Progenitor cell of endocrine pancreas (in vitro differentiated cells): ENCODE results near the gene SIL1. TPM values are rescaled to one million over a fixed set of nuclear protein-coding genes. Genes with fewer than 3 reads are reported as not detected.

Experiments
- DNase-seq: peaks from one replicate; pipeline ENCODE4 v3.0.0; 2021; ENCODE audit warnings: low spot score; ENCODE audit not compliant: unreplicated experiment
- H3K27ac Mint-ChIP-seq: 2 replicates; pipeline ENCODE4 v1.8.0; 2021; ENCODE audit warnings: mild to moderate bottlenecking, moderate library complexity, mixed read lengths
- H3K27me3 Mint-ChIP-seq: 2 replicates; pipeline ENCODE4 v1.8.0; 2021; ENCODE audit warnings: mixed read lengths
- H3K36me3 Mint-ChIP-seq: 2 replicates; pipeline ENCODE4 v1.8.0; 2022; ENCODE audit warnings: mixed read lengths; ENCODE audit not compliant: insufficient read depth
- H3K4me1 Mint-ChIP-seq: 2 replicates; pipeline ENCODE4 v1.8.0; 2021; ENCODE audit warnings: low read depth, mixed read lengths
- H3K4me3 Mint-ChIP-seq: 2 replicates; pipeline ENCODE4 v1.8.0; 2021; ENCODE audit warnings: low read depth, mild to moderate bottlenecking, moderate library complexity, mixed read lengths
- H3K9me3 Mint-ChIP-seq: 2 replicates; pipeline ENCODE4 v1.8.0; 2021; ENCODE audit warnings: low read depth, mixed read lengths
- CTCF ChIP-seq: fragments of 200-600 bp; sonication (generic); IDR thresholded peaks from one replicate; pipeline ENCODE4 v1.5.0; 2021; ENCODE audit warnings: antibody characterized with exemption, mild to moderate bottlenecking; ENCODE audit not compliant: unreplicated experiment
- total RNA-seq: library from RNA; stranded (reverse); gene quantifications from 2 replicates; pipeline ENCODE4 v1.2.1, GENCODE V29; 2021

SIL1 gene
- total RNA-seq, 1 donor from 2014 or later = 26.0 TPM

- Mint-ChIP-seq H3K27ac (no peak overlapping the region), H3K27me3 (peaks cover 2% of the 10 kb centered on the region)
Measured at GRCh38 chr5:138972230-138972629, 225.9 kb downstream of the SIL1 start.

DNA sequence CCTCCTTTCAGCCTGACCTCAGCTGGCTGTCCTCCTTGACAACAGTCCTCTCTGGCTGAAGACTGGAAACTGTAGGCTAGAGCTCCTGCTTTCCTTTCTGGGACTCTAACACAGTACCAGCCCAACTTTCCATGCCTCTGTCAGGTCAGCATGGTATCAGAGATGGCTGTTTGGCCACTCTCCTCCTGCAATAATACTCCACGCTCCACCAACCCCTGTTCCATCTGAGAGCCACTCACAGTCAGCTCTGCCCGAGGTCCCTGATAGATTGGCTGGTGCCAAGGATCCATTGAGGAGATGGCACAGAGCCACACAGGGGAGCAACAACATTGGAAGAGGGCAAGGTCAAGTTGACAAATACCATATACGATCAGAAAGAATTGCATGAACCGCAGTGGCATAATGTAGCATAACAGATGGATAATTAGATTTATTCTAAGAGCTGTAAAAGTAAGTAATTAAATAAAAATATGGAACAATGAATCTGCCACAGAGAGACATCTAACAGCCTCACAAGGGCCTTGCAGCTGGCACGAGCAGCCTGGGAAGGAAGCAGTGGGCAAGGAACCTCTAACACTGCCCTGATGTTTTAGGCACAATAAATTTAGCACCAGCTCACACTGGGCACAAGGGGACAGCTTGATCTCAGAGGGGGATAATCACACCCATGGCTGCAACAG lies 228.7 kb downstream of the SIL1 start:
- peaks cover 23% of the 10 kb centered on the region for H3K4me1 Mint-ChIP-seq
- H3K36me3 Mint-ChIP-seq = peaks cover 2% of the 10 kb centered on the region
- no peak for TF ChIP-seq CTCF
- peaks cover 2% of the 10 kb centered on the region for H3K27me3 Mint-ChIP-seq
- H3K4me3 Mint-ChIP-seq = no peak overlapping the region
- no peak overlapping the region for H3K27ac Mint-ChIP-seq
- no peaks in the 10 kb centered on the region for H3K9me3 Mint-ChIP-seq
- no peak for DNase-seq

More at GRCh38 chr5:138972230-138972629, 225.9 kb downstream of the SIL1 start:
- Mint-ChIP-seq H3K36me3 (peaks cover 2% of the 10 kb centered on the region), H3K9me3 (no peaks in the 10 kb centered on the region), H3K4me1 (peaks cover 12% of the 10 kb centered on the region), H3K4me3 (no peak overlapping the region)
- DNase-seq = no peak
- no peak for TF ChIP-seq CTCF

DNA sequence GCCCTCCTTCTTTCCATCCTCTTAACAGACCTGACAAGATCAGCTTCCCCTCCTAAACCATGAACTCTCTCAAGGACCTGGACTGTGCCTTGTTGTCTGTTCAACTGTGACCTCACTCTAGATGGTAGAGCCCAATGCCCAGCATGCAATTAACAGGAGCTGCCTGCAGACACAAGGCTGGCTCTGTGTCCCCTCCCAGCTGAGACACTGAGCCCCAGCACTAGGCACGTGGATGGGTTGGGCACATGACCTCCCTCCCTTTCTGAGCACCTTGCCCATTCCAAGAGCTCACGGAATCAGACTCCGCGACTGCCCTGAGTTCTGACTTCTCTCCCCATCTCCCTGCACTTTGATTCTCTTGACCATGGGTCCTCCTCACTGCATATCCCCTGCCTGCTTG lies 229.6 kb downstream of the SIL1 start:
- no peak overlapping the region for H3K27ac Mint-ChIP-seq

GRCh38 chr5:138967791-138968448 lies 230.2 kb downstream of the SIL1 start:
- H3K9me3 Mint-ChIP-seq = no peaks in the 10 kb centered on the region

More for the DNA sequence above, 229.6 kb downstream of the SIL1 start:
- Mint-ChIP-seq H3K9me3 (no peaks in the 10 kb centered on the region), H3K4me1 (peaks cover 29% of the 10 kb centered on the region), H3K27me3 (peaks cover 2% of the 10 kb centered on the region), H3K36me3 (peaks cover 2% of the 10 kb centered on the region), H3K4me3 (no peak overlapping the region)
- no peak for TF ChIP-seq CTCF
- DNase-seq = no peak

More at GRCh38 chr5:138967791-138968448, 230.2 kb downstream of the SIL1 start:
- TF ChIP-seq CTCF = no peak
- H3K4me3 Mint-ChIP-seq = no peak overlapping the region
- peaks cover 2% of the 10 kb centered on the region for H3K36me3 Mint-ChIP-seq
- H3K4me1 Mint-ChIP-seq = peaks cover 36% of the 10 kb centered on the region
- no peak for DNase-seq
- H3K27ac Mint-ChIP-seq = no peak overlapping the region
- peaks cover 2% of the 10 kb centered on the region for H3K27me3 Mint-ChIP-seq
